GM06990 (cell line): ENCODE results near the gene TGOLN2.
A peak's percentile ranks its signal among the peaks of the same experiment; 100 is the strongest.
"Not testable (repeated sequence)": the region's sequence is repeated elsewhere in the genome, so short reads cannot be mapped to it uniquely, and the experiment has no call there.

ENCODE experiments used
- DNase-seq: peaks from one replicate; pipeline ENCODE4 v3.0.0-alpha.2; 2011; ENCODE audit not compliant: insufficient read length; ENCODE audit errors: extremely low read depth
- H3K27me3 ChIP-seq: replicated peaks from 2 replicates; pipeline ENCODE4 v1.6.0; 2011; ENCODE audit warnings: low read length; ENCODE audit not compliant: control insufficient read depth, insufficient read depth
- H3K36me3 ChIP-seq: 2 replicates; pipeline ENCODE4 v1.5.1; 2011; ENCODE audit warnings: low read length; ENCODE audit not compliant: control insufficient read depth, insufficient read depth
- H3K4me3 ChIP-seq: replicated peaks from 2 replicates; pipeline ENCODE4 v1.5.1; 2011; ENCODE audit warnings: low read depth, mild to moderate bottlenecking, control low read depth, low read length
- TF ChIP-seq, protein P1 (sequence below): IDR thresholded peaks from 2 replicates; pipeline ENCODE4 v1.5.1; 2011; ENCODE audit warnings: low read length, control low read depth, mild to moderate bottlenecking, inconsistent platforms; ENCODE audit not compliant: insufficient read depth, poor library complexity, severe bottlenecking

Gene TGOLN2

DNA sequence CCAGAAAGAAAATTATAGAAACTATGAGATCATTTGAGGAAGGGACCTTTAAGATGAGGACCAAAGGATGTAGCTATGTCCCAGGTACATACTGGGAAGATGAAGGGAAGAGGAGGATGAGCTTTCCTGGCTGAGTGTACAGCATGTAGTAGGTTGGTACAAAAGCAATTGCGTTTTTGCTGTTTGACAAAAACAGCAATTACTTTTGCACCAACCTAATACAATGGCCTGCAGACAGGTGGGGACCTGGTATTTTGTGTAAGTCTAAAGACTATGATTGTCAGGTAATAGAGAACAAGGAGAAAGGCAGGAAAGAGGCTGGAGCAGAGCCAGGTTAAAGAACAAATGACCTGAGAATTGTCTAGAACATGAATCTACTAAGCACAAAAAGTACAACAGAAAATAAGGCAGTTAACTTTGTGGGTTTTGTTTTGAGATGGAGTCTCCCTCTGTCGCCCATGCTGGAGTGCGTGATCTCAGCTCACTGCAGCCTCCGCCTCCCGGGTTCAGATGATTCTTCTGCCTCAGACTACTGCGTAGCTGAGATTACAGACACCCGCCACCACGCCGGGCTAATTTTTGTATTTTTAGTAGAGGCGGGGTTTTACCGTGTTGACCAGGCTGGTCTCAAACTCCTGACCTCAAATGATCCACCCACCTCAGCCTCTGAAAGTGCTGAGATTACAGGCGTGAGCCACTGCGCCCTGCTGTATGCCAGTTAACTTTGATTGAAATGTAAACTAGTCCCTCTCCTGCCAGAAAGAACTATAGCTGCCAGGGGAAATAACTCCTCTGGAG is 3.2 kb upstream of the TGOLN2 start:
- DNase-seq: peak; percentile 39
- H3K4me3 ChIP-seq: no peak overlapping the region
- no peaks in the 10 kb centered on the region for H3K27me3 ChIP-seq
- TF ChIP-seq, protein P1, sequence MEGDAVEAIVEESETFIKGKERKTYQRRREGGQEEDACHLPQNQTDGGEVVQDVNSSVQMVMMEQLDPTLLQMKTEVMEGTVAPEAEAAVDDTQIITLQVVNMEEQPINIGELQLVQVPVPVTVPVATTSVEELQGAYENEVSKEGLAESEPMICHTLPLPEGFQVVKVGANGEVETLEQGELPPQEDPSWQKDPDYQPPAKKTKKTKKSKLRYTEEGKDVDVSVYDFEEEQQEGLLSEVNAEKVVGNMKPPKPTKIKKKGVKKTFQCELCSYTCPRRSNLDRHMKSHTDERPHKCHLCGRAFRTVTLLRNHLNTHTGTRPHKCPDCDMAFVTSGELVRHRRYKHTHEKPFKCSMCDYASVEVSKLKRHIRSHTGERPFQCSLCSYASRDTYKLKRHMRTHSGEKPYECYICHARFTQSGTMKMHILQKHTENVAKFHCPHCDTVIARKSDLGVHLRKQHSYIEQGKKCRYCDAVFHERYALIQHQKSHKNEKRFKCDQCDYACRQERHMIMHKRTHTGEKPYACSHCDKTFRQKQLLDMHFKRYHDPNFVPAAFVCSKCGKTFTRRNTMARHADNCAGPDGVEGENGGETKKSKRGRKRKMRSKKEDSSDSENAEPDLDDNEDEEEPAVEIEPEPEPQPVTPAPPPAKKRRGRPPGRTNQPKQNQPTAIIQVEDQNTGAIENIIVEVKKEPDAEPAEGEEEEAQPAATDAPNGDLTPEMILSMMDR: no peak
- H3K36me3 ChIP-seq: no peaks in the 10 kb centered on the region; the same call in 1 of the 2 replicates

DNA sequence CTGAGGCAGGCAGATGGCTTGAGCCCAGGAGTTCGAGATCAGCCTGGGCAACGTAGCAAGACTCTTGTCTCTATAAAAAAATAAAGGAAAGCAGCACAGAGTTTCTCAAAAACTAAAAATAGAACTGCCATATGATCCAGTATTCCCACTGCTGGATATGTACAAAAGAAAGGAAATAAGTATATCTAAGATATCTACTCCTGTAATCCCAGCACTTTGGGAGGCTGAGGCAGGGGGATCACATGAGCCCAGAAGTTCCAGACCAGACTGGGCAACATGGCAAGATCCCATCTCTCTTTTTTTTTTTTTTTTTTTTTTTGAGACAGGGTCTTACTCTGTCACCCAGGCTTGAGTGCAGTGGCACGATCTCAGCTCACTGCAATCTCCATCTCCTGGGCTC is 1.9 kb upstream of the TGOLN2 start:
- H3K27me3 ChIP-seq, H3K36me3 ChIP-seq, H3K4me3 ChIP-seq: not testable (repeated sequence)

GRCh38 chr2:85329181-85329651 is 1.4 kb upstream of the TGOLN2 start:
- no peak for DNase-seq
- Histone ChIP-seq H3K27me3 (no peaks in the 10 kb centered on the region), H3K36me3 (peaks cover 5% of the 10 kb centered on the region), H3K4me3 (no peak overlapping the region)
- TF ChIP-seq, protein P1: no peak

More for the DNA sequence above, 1.9 kb upstream of the TGOLN2 start:
- not testable (repeated sequence) for DNase-seq

DNA sequence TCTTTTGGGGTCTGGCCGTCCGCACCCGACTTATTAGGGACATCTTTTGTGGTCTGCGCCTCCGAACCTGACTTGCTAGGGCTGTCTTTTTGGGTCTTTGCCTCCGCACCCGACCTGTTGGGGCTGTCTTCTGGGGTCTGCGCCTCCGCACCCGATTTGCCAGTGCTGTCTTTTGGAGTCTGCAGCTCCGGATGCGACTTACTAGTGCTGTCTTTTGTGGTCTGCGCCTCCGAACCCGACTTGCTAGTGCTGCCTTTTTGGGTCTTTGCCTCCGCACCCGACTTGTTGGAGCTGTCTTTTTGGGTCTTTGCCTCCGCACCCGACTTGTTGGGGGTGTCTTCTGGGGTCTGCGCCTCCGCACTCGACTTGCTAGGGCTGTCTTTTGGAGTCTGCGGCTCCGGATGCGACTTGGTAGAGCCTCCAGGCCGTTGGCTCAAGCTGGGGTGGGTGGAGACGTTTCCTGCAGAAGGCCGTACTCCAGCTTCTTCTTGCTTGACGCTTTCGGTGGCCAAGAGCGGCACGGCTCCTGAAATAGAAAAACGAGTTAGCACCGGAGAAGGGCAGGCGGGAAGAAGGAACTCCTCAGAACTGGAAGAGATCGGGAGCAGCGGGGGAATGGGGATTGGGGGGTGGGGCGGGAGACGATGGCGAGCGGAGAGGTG is 498 bp downstream of the TGOLN2 start:
- DNase-seq: peak; percentile 71
- H3K36me3 ChIP-seq: peaks cover 11% of the 10 kb centered on the region
- H3K4me3 ChIP-seq: peak overlapping the region; percentile 91
- TF ChIP-seq, protein P1: no peak
- H3K27me3 ChIP-seq: no peaks in the 10 kb centered on the region

DNA sequence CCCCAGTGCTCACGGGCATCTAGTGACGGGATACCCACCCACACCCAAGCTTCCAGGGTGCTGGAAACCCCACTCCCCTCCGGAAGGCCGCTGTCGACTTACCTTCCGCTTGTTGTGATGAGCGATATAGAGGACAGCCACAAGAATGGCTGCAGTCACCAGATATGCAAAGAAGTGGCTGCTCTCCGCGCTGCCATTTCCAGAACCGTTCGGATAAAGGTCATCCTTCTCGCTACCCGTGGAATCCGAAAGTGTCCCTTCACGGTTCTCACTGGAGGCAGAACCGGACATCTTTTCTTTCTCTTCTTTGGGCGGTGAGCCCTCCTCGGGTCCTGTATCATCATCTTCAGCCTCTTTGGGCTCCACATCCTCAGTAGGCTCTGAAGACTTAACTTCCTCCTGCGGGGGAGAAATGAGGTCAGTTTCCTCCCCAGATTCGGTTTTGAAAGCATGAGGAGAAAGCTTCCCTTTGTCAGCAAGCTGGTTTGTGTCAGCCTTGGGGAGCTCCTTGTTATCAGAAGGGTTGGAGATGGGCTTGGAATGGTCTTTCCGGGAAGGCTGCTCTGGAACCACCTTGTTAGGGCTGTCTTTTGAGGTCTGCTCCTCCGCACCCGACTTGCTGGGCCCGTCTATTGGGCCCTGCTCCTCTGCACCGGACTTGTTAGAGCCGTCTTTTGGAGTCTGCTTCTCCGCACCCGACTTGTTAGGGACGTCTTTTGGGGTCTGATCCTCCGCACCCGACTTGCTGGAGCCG is 1.2 kb downstream of the TGOLN2 start:
- TF ChIP-seq, protein P1: no peak
- peak overlapping the region; percentile 91 for H3K4me3 ChIP-seq
- H3K27me3 ChIP-seq: no peaks in the 10 kb centered on the region
- H3K36me3 ChIP-seq: peaks cover 14% of the 10 kb centered on the region
- DNase-seq: peak; percentile 58

DNA sequence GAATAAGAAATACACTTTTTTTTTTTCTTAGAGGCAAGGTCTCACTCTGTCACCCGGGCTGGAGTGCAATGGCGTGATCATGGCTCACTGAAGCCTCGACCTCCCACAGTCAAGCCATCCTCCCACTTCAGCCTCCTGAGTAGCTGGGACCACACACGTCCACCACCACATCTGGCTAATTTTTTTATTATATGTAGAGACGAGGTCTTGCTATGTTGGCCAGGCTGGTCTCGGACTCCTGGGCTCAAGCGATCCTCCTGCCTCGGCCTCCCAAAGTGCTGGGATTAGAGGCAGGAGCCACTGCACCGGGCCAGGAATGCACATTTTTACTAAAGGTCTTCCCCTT is 2.4 kb downstream of the TGOLN2 start:
- H3K36me3 ChIP-seq: peaks cover 22% of the 10 kb centered on the region
- TF ChIP-seq, protein P1: no peak
- H3K4me3 ChIP-seq: peak overlapping the region; percentile 91

More for the DNA sequence above, 2.4 kb downstream of the TGOLN2 start:
- H3K27me3 ChIP-seq: no peaks in the 10 kb centered on the region
- no peak for DNase-seq
